ENCODE data around the gene ITK.

GRCh38 chr5:157204765-157205164, 24.1 kb downstream of the ITK start:
- TF ChIP-seq HDGF (IDR thresholded peaks at IDR 0.05; ENCODE audit: borderline replicate concordance) (no peak), SP1 (IDR thresholded peaks at IDR 0.05) (no peak), NFRKB (IDR thresholded peaks at IDR 0.05) (no peak), ELF4 (IDR thresholded peaks at IDR 0.05) (no peak), FOXM1 (IDR thresholded peaks at IDR 0.05; ENCODE audit: borderline replicate concordance) (no peak), ZNF384 (IDR thresholded peaks at IDR 0.05) (no peak)

All from HEK293T (cell line).